Stomach smooth muscle (tissue), 2 donors: Measurements from ENCODE around the gene BANK1.

Source experiments
- H3K27ac ChIP-seq: one replicate; pipeline ENCODE4 v1.7.0; 2013; ENCODE audit warnings: mild to moderate bottlenecking, low read length, inconsistent platforms
- H3K27me3 ChIP-seq, 2 donors: one replicate each; pipeline ENCODE4 v1.7.0; 2013; ENCODE audit warnings: low read length in 2 of 2; ENCODE audit not compliant: insufficient read depth in 2 of 2, control insufficient read depth in 1 of 2
- H3K36me3 ChIP-seq, 2 donors: one replicate each; pipeline ENCODE4 v1.7.0; 2013; ENCODE audit warnings: low read length in 2 of 2; ENCODE audit not compliant: control insufficient read depth in 2 of 2, insufficient read depth in 2 of 2
- H3K4me1 ChIP-seq: one replicate; pipeline ENCODE4 v1.7.0; 2013; ENCODE audit warnings: low read length; ENCODE audit not compliant: control insufficient read depth, insufficient read depth
- H3K4me3 ChIP-seq, 2 donors: one replicate each; pipeline ENCODE4 v1.7.0; 2013; ENCODE audit warnings: low read length in 2 of 2
- H3K9ac ChIP-seq, 2 donors: one replicate each; pipeline ENCODE4 v1.7.0; 2013; ENCODE audit warnings: low read length in 2 of 2, mild to moderate bottlenecking in 1 of 2
- H3K9me3 ChIP-seq, 2 donors: one replicate each; pipeline ENCODE4 v1.7.0; 2013; ENCODE audit warnings: low read length in 2 of 2; ENCODE audit not compliant: control insufficient read depth in 2 of 2
- donor health status: healthy.
- donor health status: Pancreatic carcinoma.

The BANK1 gene

GRCh38 chr4:102116121-102116520, 325.6 kb downstream of the BANK1 start:
- no peaks in the 10 kb centered on the region for H3K9me3 ChIP-seq
- H3K4me1 ChIP-seq = no peaks in the 10 kb centered on the region
- H3K36me3 ChIP-seq = no peaks in the 10 kb centered on the region
- H3K4me3 ChIP-seq = no peak overlapping the region
- H3K9ac ChIP-seq = no peak overlapping the region
- no peaks in the 10 kb centered on the region for H3K27me3 ChIP-seq
- no peak overlapping the region for H3K27ac ChIP-seq

- Histone ChIP-seq H3K9ac (no peak overlapping the region), H3K4me3 (no peak overlapping the region), H3K27me3 (no peaks in the 10 kb centered on the region), H3K27ac (no peak overlapping the region), H3K9me3 (no peaks in the 10 kb centered on the region), H3K4me1 (no peaks in the 10 kb centered on the region), H3K36me3 (no peaks in the 10 kb centered on the region)
Observed at GRCh38 chr4:102120846-102121245, 330.3 kb downstream of the BANK1 start.
